ENCODE data around the gene TRIP4.
A peak's percentile ranks its signal among the peaks of the same experiment; 100 is the strongest.
"Not testable (repeated sequence)": the region's sequence is repeated elsewhere in the genome, so short reads cannot be mapped to it uniquely, and the experiment has no call there.

Gene TRIP4

GRCh38 chr15:64387562-64388168 is at the start of gene TRIP4:
TSS of gene TRIP4 (plus strand) at chr15:64387836. CDS start at chr15:64387864, 28 bp downstream.
- DNase-seq = peak; percentile 84

- DNase-seq = no peak
These were observed 47.3 kb upstream of the TRIP4 start for GRCh38 chr15:64340355-64340754.

GRCh38 chr15:64341961-64342360 is 45.7 kb upstream of the TRIP4 start:
- no peak for DNase-seq

GRCh38 chr15:64343222-64343621 is 44.4 kb upstream of the TRIP4 start:
- no peak for DNase-seq

- no peak for DNase-seq
These were observed 43.8 kb upstream of the TRIP4 start for GRCh38 chr15:64343841-64344240.

- no peak for DNase-seq
These were observed 42.9 kb upstream of the TRIP4 start for GRCh38 chr15:64344651-64345294.

- not testable (repeated sequence) for DNase-seq
These were observed 41.4 kb upstream of the TRIP4 start for GRCh38 chr15:64346242-64346641.

- no peak for DNase-seq
These were observed 39.2 kb upstream of the TRIP4 start for GRCh38 chr15:64348455-64348854.

- no peak for DNase-seq
These were observed 38.3 kb upstream of the TRIP4 start for GRCh38 chr15:64349375-64349774.

GRCh38 chr15:64351265-64351664 is 36.4 kb upstream of the TRIP4 start:
- DNase-seq = no peak

- no peak for DNase-seq
These were observed 32.8 kb upstream of the TRIP4 start for GRCh38 chr15:64354688-64355344.

- no peak for DNase-seq
These were observed 32.2 kb upstream of the TRIP4 start for GRCh38 chr15:64355348-64355943.

- peak; percentile 70 for DNase-seq
These were observed 31.5 kb upstream of the TRIP4 start, which contains the start of gene CSNK1G1 for GRCh38 chr15:64355944-64356709. TSS of gene CSNK1G1 (minus strand) at chr15:64356173. CDS start at chr15:64300499, 55,674 bp downstream.

- no peak for DNase-seq
These were observed 31.0 kb upstream of the TRIP4 start for GRCh38 chr15:64356710-64357040.

- DNase-seq = no peak
These were observed 26.4 kb upstream of the TRIP4 start for GRCh38 chr15:64361259-64361658.

- DNase-seq = no peak
These were observed 18.5 kb upstream of the TRIP4 start for GRCh38 chr15:64369078-64369607.

- not testable (repeated sequence) for DNase-seq
These were observed 16.3 kb upstream of the TRIP4 start for GRCh38 chr15:64371383-64371782.

GRCh38 chr15:64373360-64373759 is 14.3 kb upstream of the TRIP4 start:
- no peak for DNase-seq

- DNase-seq = no peak
These were observed 8.2 kb upstream of the TRIP4 start for GRCh38 chr15:64379216-64379960.

- not testable (repeated sequence) for DNase-seq
These were observed 7.3 kb upstream of the TRIP4 start for GRCh38 chr15:64380130-64380870.
